Stimulated activated CD4-positive, alpha-beta T cell treated with anti-CD3 and anti-CD28 coated beads, Interleukin-1b, Interleukin-23, amount 100 ng/mL, for 4 hours (primary cell): ENCODE results near the gene NTNG1.
"Not testable (repeated sequence)": the region's sequence is repeated elsewhere in the genome, so short reads cannot be mapped to it uniquely, and the experiment has no call there.

ENCODE experiments used
- DNase-seq, 2 donors: peaks; one replicate each; pipeline ENCODE4 v3.0.0-alpha.2; 2020; ENCODE audit warnings: low read depth in 2 of 2

Gene NTNG1

GRCh38 chr1:107140703-107141490 lies at the start of gene NTNG1:
NTNG1 (plus strand) TSS chr1:107141039.
- peak; percentile 5 to 6 for DNase-seq

GRCh38 chr1:107091418-107091817 lies 49.4 kb upstream of the NTNG1 start:
- no peak for DNase-seq

GRCh38 chr1:107093395-107093794 lies 47.4 kb upstream of the NTNG1 start:
- DNase-seq, result not testable (repeated sequence)

- DNase-seq, result no peak
Observed at GRCh38 chr1:107095647-107096046, 45.2 kb upstream of the NTNG1 start.

GRCh38 chr1:107096690-107097089 lies 44.1 kb upstream of the NTNG1 start:
- DNase-seq, result no peak

- no peak for DNase-seq
Observed at GRCh38 chr1:107098961-107099360, 41.9 kb upstream of the NTNG1 start.

- no peak for DNase-seq
Observed at GRCh38 chr1:107100331-107100984, 40.4 kb upstream of the NTNG1 start.

GRCh38 chr1:107105914-107106313 lies 34.9 kb upstream of the NTNG1 start:
- DNase-seq, result no peak

- DNase-seq, result no peak
Observed at GRCh38 chr1:107110326-107110725, 30.5 kb upstream of the NTNG1 start.

- DNase-seq, result no peak
Observed at GRCh38 chr1:107116306-107116790, 24.5 kb upstream of the NTNG1 start.

- no peak for DNase-seq
Observed at GRCh38 chr1:107122225-107122624, 18.6 kb upstream of the NTNG1 start.

GRCh38 chr1:107123741-107124140 lies 17.1 kb upstream of the NTNG1 start:
- no peak for DNase-seq

GRCh38 chr1:107124694-107125093 lies 16.1 kb upstream of the NTNG1 start:
- no peak for DNase-seq

GRCh38 chr1:107132195-107132594 lies 8.6 kb upstream of the NTNG1 start:
- no peak for DNase-seq

- DNase-seq, result no peak
Observed at GRCh38 chr1:107132780-107133179, 8.1 kb upstream of the NTNG1 start.

GRCh38 chr1:107135463-107135862 lies 5.4 kb upstream of the NTNG1 start:
- DNase-seq, result no peak

GRCh38 chr1:107138166-107138565 lies 2.7 kb upstream of the NTNG1 start:
- no peak for DNase-seq

- DNase-seq, result no peak
Observed at GRCh38 chr1:107138767-107139445, 1.9 kb upstream of the NTNG1 start.

GRCh38 chr1:107139833-107140702 lies 771 bp upstream of the NTNG1 start:
- peak in 1 of 2 donors; percentile 8 for DNase-seq

- DNase-seq, result peak in 1 of 2 donors; percentile 5
Observed at GRCh38 chr1:107141491-107142126, 770 bp downstream of the NTNG1 start.

- DNase-seq, result no peak
Observed at GRCh38 chr1:107142140-107142542, 1.3 kb downstream of the NTNG1 start.
